Kidney (tissue), 14 donors: ENCODE results near the gene ATP5MC2. TPM values are rescaled to one million over a fixed set of nuclear protein-coding genes. Genes with fewer than 3 reads are reported as not detected.
A peak's percentile ranks its signal among the peaks of the same experiment; 100 is the strongest.

ENCODE experiments used
- DNase-seq, 5 donors: peaks; one replicate each; pipeline ENCODE4 v3.0.0-alpha.2; 2013 to 2020
- FAIRE-seq: peaks from 2 replicates; lab custom pipeline; 2012; peaks lifted over from hg19 to GRCh38; lab: Jason Lieb, UNC
- H3K27ac ChIP-seq, 2 donors: one replicate each; pipeline ENCODE4 v1.7.0; 2013; ENCODE audit warnings: low read depth in 2 of 2, low read length in 2 of 2, inconsistent platforms in 1 of 2
- H3K27me3 ChIP-seq: one replicate; pipeline ENCODE4 v1.7.1; 2013; ENCODE audit warnings: low read length, inconsistent platforms; ENCODE audit not compliant: control insufficient read depth, insufficient read depth
- H3K36me3 ChIP-seq, 3 donors: one replicate each; pipeline versions ENCODE4 v1.7.0 to v1.7.1; 2013; ENCODE audit warnings: low read length in 3 of 3, control low read depth in 1 of 3, inconsistent platforms in 1 of 3; ENCODE audit not compliant: insufficient read depth in 3 of 3, control insufficient read depth in 2 of 3
- H3K4me1 ChIP-seq, 3 donors: one replicate each; pipeline versions ENCODE4 v1.7.0 to v1.7.1; 2013; ENCODE audit warnings: low read length in 3 of 3, inconsistent platforms in 1 of 3, low read depth in 1 of 3; ENCODE audit not compliant: control insufficient read depth in 2 of 3, insufficient read depth in 2 of 3
- H3K4me3 ChIP-seq, 3 donors: one replicate each; pipeline versions ENCODE4 v1.7.0 to v1.8.1; 2013; ENCODE audit warnings: low read length in 3 of 3, control low read depth in 1 of 3, inconsistent platforms in 1 of 3
- H3K9ac ChIP-seq, 3 donors: one replicate each; pipeline versions ENCODE4 v1.7.0 to v1.7.1; 2013; ENCODE audit warnings: low read length in 3 of 3, control low read depth in 1 of 3, inconsistent platforms in 1 of 3
- H3K9me3 ChIP-seq, 3 donors: one replicate each; pipeline versions ENCODE4 v1.7.0 to v1.7.1; 2013; ENCODE audit warnings: low read length in 3 of 3, control low read depth in 1 of 3, inconsistent platforms in 1 of 3; ENCODE audit not compliant: control insufficient read depth in 2 of 3, insufficient read depth in 1 of 3
- intact Hi-C: fragments of 100-400 bp; cut with DNase I; formaldehyde crosslinking; loops from one replicate; pipeline ENCODE4 v1.11.1; 2022
- polyA plus RNA-seq: library from polyadenylated mRNA; stranded (reverse); fragments of 350-450 nt; fragmentation: Illumina TruSeq; extraction: RNeasy Lipid Tissue Mini Kit (QIAGEN cat#74804); gene quantifications from one replicate; pipeline ENCODE4 v1.2.3, GENCODE V29; 2014; ENCODE audit warnings: low read depth, low replicate concordance; ENCODE audit not compliant: insufficient read depth
- total RNA-seq: library from RNA; stranded (reverse); fragmentation: NEBNext Ultra II Directional; extraction: Animal tissue kit (Norgen Biotek cat#: 25700); gene quantifications from one replicate; pipeline ENCODE4 v1.2.1, GENCODE V29; 2021
- TF ChIP-seq, protein P1 (sequence below): IDR thresholded peaks from 3 replicates; pipeline ENCODE4 v1.5.1; 2012; ENCODE audit warnings: mild to moderate bottlenecking, moderate library complexity, borderline replicate concordance; ENCODE audit not compliant: insufficient read depth; ENCODE audit errors: extremely low read depth
- donor health status: control.
- donor health status: control.
- donor health status: control.
- donor health status: control.
- donor health status: control.
- donor health status: DM: yes; HTN: yes; CAD: no.
- donor health status: Normal renal cell carcinoma (clear cell type).

ATP5MC2 gene
- total and polyA plus RNA-seq, 2 donors from 2014 or later = 271 to 939 TPM

- Histone ChIP-seq H3K27me3 (peaks cover 26% of the 10 kb centered on the region), H3K36me3 (no peaks in the 10 kb centered on the region), H3K9ac (peak overlapping the region in 1 of 3 donors; percentile 4), H3K9me3 (no peaks in the 10 kb centered on the region), H3K4me1 (peaks cover 0 to 5% (median 0%) of the 10 kb centered on the region in 3 donors), H3K4me3 (peak overlapping the region; percentile 36 to 53 (median 38)), H3K27ac (no peak overlapping the region)
- intact Hi-C loops = no loop called here
- FAIRE-seq (no peak), DNase-seq (peak in 4 of 5 donors; percentile 48 to 81 (median 64))
- TF ChIP-seq, protein P1, sequence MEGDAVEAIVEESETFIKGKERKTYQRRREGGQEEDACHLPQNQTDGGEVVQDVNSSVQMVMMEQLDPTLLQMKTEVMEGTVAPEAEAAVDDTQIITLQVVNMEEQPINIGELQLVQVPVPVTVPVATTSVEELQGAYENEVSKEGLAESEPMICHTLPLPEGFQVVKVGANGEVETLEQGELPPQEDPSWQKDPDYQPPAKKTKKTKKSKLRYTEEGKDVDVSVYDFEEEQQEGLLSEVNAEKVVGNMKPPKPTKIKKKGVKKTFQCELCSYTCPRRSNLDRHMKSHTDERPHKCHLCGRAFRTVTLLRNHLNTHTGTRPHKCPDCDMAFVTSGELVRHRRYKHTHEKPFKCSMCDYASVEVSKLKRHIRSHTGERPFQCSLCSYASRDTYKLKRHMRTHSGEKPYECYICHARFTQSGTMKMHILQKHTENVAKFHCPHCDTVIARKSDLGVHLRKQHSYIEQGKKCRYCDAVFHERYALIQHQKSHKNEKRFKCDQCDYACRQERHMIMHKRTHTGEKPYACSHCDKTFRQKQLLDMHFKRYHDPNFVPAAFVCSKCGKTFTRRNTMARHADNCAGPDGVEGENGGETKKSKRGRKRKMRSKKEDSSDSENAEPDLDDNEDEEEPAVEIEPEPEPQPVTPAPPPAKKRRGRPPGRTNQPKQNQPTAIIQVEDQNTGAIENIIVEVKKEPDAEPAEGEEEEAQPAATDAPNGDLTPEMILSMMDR = no peak
Measured at GRCh38 chr12:53696655-53697331, 20.9 kb upstream of the ATP5MC2 start.

DNA sequence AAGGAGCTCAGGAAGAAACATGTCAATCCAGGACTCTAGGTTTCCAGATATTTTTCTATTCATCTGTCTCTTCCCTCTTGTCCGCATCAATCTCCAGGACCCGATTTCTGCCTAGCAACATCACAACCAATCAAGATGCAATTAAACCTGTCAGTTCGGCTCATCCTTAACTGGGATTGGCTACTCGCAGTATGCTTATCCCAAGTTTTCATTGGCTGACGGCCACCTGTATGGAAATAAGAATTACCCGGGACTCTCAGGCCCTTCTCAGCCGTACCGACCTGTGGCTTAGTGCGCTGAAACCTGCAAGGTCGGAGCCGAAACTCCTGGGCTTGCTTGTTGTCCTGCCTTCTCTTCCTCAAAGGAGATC is 20.4 kb upstream of the ATP5MC2 start:
- TF ChIP-seq, protein P1 = no peak
- peaks cover 0 to 5% (median 0%) of the 10 kb centered on the region in 3 donors for H3K4me1 ChIP-seq
- H3K36me3 ChIP-seq = no peaks in the 10 kb centered on the region
- FAIRE-seq (peak; percentile 97), DNase-seq (peak in 4 of 5 donors; percentile 82 to 97 (median 92))
- H3K27ac ChIP-seq = no peak overlapping the region
- intact Hi-C loops = no loop called here
- H3K27me3 ChIP-seq = peaks cover 26% of the 10 kb centered on the region
- peak overlapping the region; percentile 36 to 53 (median 38) for H3K4me3 ChIP-seq
- H3K9ac ChIP-seq = peak overlapping the region in 1 of 3 donors; percentile 4
- no peaks in the 10 kb centered on the region for H3K9me3 ChIP-seq

GRCh38 chr12:53695152-53696145 is 19.6 kb upstream of the ATP5MC2 start:
- Histone ChIP-seq H3K9me3 (no peaks in the 10 kb centered on the region), H3K4me3 (no peak overlapping the region), H3K36me3 (no peaks in the 10 kb centered on the region), H3K27me3 (peaks cover 21% of the 10 kb centered on the region), H3K9ac (no peak overlapping the region), H3K4me1 (peaks cover 0 to 5% (median 0%) of the 10 kb centered on the region in 3 donors), H3K27ac (no peak overlapping the region)
- FAIRE-seq (no peak), DNase-seq (peak; percentile 65 to 83 (median 74))
- TF ChIP-seq, protein P1 = no peak
- intact Hi-C loops = no loop called here
